T-helper 1 cell (primary cell): Measurements from ENCODE around the gene UNC45B.
"Not testable (repeated sequence)": the region's sequence is repeated elsewhere in the genome, so short reads cannot be mapped to it uniquely, and the experiment has no call there.

ENCODE experiments used
- DNase-seq, 5 donors: peaks; one replicate each; pipeline ENCODE4 v3.0.0-alpha.2; 2012 to 2020

The UNC45B gene

DNA sequence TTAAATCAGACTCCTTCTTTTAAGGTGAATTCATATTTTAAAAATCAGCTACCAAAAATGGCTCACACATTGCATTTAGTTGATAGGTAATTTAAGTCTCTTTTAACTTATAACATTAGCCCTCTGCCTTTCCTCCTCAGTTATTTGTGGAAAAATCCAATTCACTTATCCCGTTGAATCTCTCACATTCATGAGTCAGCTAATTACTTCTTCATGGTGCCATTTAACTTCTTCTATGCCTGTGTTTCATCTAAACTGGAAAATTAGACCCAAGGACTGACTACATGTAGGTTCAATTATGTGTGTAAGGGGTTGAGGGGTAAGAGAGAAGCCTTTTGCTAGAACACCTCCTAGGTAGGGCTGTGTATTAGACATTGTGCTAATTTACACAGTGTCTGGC is 76.8 kb downstream of the UNC45B start:
- DNase-seq: no peak

GRCh38 chr17:35227546-35227945 is 79.9 kb downstream of the UNC45B start:
- no peak for DNase-seq

GRCh38 chr17:35229638-35230037 is 82.0 kb downstream of the UNC45B start:
- DNase-seq: no peak

DNA sequence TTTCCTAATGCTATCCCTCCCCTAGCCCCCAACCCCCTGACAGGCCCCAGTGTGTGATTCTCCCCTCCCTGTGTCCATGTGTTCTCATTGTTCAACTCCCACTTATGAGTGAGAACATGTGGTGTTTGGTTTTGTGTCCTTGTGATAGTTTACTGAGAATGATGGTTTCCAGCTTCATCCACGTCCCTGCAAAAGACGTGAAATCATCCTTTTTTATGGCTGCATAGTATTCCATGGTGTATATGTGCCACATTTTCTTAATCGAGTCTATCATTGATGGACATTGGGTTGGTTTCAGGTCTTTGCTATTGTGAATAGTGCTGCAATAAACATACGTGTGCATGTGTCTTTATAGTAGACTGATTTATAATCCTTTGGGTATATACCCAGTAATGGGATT is 86.7 kb downstream of the UNC45B start:
- not testable (repeated sequence) for DNase-seq

DNA sequence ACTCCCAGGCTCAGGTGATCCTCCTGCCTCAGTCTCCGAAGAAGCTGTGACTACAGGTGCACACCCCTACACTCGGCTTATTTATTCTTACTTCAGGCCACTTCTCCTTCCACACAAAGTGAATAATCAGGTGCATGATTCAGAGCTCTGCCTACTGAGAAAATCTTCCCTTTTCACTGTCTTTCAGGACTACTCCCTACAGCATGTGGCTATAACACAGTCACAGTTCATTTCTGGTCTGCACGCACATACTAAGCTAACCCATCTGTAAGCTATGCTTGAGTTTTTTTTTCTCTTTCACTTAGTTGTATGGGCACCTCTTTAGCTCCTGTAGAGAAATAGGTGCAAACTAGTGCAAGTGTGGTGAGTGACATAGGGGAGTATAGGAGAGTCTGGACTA is 87.7 kb downstream of the UNC45B start:
- DNase-seq: no peak

GRCh38 chr17:35235917-35236316 is 88.3 kb downstream of the UNC45B start:
- DNase-seq: peak in 1 of 5 donors; percentile 53

DNA sequence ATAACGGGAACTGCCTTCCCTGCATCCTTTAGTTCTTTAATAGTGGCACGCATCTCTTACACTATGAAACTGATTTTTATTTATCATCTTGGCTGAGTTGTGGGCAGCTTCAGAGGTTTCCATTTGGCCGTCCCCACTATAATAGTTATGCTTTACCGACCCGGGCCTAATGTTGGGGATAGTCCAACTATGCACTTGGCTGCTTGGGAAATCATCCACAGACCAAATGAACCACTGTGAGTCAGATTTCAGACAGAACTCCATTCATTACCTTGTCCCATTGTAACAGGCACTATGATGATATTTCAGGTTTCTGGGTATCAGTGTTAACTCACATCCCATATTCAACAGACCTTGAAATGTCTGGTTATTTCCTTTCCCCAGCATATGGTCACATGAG is 89.2 kb downstream of the UNC45B start:
- no peak for DNase-seq

- peak in 1 of 5 donors; percentile 35 for DNase-seq
Measured at GRCh38 chr17:35238821-35239220, 91.2 kb downstream of the UNC45B start.
